G401.6 (cell line): ENCODE measurements around the gene CBFA2T3.
"Not testable (repeated sequence)": the region's sequence is repeated elsewhere in the genome, so short reads cannot be mapped to it uniquely, and the experiment has no call there.

ENCODE experiments used
- FAIRE-seq: peaks from 2 replicates; lab custom pipeline; 2012; peaks lifted over from hg19 to GRCh38; lab: Jason Lieb, UNC

The CBFA2T3 gene

GRCh38 chr16:88922114-88922825 is 54.7 kb downstream of the CBFA2T3 start:
- no peak for FAIRE-seq

GRCh38 chr16:88921591-88921990 is 55.4 kb downstream of the CBFA2T3 start:
- FAIRE-seq = no peak

- no peak for FAIRE-seq
Measured at GRCh38 chr16:88920618-88921590, 56.1 kb downstream of the CBFA2T3 start.

- FAIRE-seq = no peak
Measured at GRCh38 chr16:88919936-88920335, 57.1 kb downstream of the CBFA2T3 start.

GRCh38 chr16:88918896-88919295 is 58.1 kb downstream of the CBFA2T3 start:
- FAIRE-seq = not testable (repeated sequence)

GRCh38 chr16:88917915-88918627 is 58.9 kb downstream of the CBFA2T3 start:
- no peak for FAIRE-seq

GRCh38 chr16:88917146-88917914 is 59.7 kb downstream of the CBFA2T3 start:
- FAIRE-seq = no peak

GRCh38 chr16:88915639-88916327 is 61.2 kb downstream of the CBFA2T3 start:
- no peak for FAIRE-seq

GRCh38 chr16:88914750-88915368 is 62.1 kb downstream of the CBFA2T3 start:
- no peak for FAIRE-seq

- no peak for FAIRE-seq
Measured at GRCh38 chr16:88913870-88914269, 63.1 kb downstream of the CBFA2T3 start.

GRCh38 chr16:88913001-88913612 is 63.9 kb downstream of the CBFA2T3 start:
- FAIRE-seq = no peak

- FAIRE-seq = no peak
Measured at GRCh38 chr16:88912556-88912955, 64.5 kb downstream of the CBFA2T3 start.

- FAIRE-seq = no peak
Measured at GRCh38 chr16:88911946-88912310, 65.1 kb downstream of the CBFA2T3 start.

- FAIRE-seq = no peak
Measured at GRCh38 chr16:88911136-88911945, 65.7 kb downstream of the CBFA2T3 start.

- FAIRE-seq = no peak
Measured at GRCh38 chr16:88910284-88911135, 66.5 kb downstream of the CBFA2T3 start.

GRCh38 chr16:88909431-88910210 is 67.4 kb downstream of the CBFA2T3 start:
- FAIRE-seq = no peak

GRCh38 chr16:88908307-88908706 is 68.7 kb downstream of the CBFA2T3 start:
- no peak for FAIRE-seq

- FAIRE-seq = no peak
Measured at GRCh38 chr16:88907768-88908167, 69.2 kb downstream of the CBFA2T3 start.
